Right hindlimb (tissue), 1 donor: ENCODE data around the gene CARD14.

Experiments
- DNase-seq: peaks from one replicate; pipeline ENCODE4 v3.0.0-alpha.2; 2018

Gene CARD14

DNA sequence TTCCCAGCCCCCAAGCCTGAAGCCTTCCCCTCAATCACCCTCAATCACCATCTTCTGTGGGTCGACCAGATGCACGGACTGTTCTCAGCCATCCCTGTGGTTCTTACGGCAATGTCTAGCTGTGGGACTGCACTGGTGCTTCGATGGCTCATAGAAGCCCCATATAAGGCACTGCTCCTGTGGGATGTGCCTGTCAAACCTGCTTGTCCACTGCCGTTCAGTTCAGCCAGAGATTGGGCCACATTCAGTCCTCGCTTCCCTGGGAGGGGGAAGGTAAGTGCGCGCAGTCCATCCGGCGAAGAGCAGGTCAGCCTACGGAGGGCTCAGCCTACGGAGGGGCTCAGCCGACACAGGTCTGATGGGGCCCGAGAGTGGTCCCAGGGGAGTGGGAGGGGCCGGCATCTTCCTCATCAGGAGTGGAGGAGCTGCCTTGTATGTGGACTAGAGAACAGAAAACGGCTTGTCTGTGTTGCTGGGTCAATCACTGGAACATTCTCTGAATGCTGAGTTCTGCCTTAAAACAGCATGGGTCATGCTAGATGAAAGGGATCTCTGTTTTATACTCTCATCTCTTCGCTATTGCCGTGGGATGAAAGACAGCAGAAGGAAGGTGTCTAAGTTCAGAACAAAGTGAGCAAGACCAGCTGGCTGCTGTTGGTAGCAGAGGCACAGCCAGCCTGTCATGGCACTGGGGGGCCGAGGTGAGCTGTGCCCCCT lies at the start of gene CARD14:
Gene CARD14 (plus strand): TSS at position 247 of the 717 bp plus-strand sequence. CDS start 11,409 bp downstream, outside the sequence.
- DNase-seq, result no peak

DNA sequence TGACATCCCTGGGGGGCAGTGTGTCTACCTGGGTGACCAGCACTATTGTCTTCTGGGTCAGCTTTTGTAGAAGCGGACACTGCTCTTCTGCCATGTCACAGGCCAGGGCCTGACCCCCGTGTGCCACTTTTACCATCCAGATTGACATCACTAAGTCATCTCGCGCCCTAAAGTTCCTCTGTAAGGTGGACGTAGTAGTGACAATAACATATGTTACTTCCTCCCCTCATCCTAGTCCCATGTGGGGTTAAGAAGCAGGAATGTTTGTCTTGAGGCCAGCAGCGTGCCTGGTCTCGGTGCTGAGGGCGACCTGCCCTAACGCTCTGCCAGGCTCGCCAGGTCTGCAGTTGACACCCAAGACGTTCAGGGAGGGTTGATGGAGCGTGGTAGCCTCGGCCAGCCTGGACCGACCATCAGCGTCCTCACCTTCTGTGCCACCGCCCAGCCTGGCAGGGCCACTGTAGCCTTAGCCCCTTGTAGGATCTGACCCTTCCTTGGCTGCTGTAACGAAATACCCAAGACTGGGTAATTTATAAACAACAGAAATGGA lies 47.7 kb upstream of the CARD14 start:
- no peak for DNase-seq

DNA sequence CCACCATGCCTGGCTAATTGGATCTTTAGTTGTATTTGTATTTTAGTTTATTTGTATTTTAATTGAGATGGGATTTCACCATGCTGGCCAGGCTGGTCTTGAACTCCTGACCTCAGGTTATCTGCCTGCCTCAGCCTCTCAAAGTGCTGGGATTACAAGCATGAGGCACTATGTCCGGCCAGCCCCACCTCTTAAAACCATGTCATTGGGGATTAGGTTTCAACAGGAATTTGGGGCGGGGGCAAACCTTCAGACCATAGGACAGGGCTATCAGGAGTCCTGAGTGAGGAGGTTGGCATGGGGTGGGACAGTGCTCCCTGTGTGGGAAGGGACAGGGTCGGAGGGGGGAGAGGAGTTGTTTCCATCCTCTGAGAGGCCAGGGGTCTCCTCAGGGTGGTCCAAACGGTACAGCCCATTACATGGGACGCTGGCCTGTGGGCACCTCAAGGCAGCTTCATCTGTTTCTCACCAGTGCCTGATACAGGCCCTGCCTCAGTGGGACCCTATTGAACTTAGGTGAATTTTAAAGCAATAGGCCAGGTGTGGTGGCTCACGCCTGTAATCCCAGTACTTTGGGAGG lies 46.8 kb upstream of the CARD14 start:
- no peak for DNase-seq

DNA sequence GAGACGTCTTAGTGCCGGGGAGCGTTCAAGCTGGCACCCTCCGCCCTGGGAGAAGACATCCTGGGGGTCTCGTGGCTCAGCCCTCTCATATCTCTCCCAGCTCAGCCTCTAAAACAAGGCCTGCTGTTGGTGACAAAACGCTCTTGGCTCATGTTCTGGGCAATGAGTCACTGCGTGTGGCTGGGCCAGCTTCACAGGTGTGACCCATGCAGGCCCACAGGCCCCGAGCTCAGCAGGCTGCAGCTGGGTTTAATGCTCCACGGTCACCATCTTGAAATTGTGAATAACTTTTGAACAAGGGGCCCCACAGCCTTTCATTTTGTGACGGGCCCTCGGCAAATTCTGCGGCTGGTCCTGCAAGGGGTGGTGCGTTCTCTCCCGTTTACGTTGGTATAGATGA lies 46.0 kb upstream of the CARD14 start:
- DNase-seq, result no peak

DNA sequence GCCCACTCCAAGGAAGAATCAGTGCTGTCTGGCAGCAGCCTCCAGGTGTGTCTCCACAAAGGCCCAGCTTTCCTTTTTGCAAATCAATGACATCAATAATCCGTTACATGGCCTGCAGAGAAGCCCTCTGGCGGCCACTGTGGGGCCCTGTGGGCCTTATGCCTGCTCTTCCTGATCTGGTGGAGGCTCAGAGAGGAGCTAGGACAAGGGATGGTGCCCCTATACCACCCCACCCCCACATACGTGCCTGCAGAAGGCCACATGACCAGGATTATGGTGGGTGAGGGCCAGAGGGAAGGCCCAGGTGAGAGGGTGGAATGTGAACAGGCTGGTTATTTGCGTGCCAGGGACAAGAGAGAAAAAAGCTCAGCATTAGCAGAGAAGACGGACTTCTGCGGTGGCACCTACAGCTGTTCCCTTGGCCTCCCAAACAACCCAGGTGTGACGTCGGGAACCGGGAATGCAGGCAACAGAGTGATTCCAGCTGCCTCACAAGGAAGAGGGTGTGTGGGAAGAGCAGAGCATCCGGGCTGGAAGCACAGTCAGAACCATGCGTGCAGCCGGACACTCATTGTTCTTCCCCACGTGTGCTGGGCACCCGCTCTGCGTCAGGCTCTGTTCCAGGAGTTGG lies 45.4 kb upstream of the CARD14 start:
- DNase-seq, result no peak

DNA sequence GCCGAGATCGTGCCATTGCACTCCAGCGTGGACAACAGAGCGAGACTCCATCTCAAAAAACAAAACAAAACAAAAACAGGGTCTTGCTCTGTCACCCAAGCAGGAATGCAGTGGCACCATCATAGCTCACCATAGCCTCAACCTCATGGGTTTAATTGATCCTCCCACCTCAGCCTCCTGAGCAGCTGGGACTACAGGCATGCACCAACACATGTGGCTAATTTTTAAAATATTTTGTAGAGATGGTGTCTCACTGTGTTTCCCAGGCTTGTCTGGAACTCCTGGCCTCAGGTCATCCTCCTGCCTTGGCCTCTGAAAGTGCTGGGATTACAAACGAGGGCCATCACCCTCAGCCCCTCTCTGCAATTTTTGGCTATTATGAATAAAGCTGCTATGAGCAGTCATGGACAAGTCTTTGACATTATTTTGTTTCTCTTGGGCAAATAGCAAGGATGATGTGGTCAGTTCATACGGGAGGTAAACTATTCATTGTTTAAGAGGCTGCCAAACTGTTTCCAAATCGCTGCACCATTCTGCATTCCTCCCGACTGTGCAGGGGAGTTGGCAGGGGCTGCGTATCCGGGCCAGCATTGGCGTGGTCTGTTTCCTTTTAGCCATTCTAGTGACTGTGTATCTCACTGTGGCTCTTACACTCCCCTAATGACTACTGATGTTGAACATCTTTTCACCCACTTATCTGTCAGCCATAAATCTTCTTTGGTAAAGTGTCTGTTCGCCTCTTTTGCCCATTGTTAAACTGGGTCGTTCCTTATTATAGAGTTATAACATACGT lies 44.0 kb upstream of the CARD14 start:
- no peak for DNase-seq

DNA sequence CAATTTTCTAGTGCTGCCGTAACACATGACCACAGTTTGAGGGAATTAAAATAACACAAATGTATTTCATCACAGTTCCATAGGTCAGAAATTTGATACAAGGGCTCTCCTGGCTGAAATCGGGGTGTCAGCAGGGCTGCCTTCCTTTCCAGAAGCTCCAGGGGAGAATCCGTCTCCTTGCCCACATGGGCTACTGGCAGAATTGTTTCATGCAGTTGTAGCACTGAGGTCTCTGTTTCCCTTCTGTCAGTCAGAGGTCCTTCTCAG lies 43.4 kb upstream of the CARD14 start:
- DNase-seq, result no peak

DNA sequence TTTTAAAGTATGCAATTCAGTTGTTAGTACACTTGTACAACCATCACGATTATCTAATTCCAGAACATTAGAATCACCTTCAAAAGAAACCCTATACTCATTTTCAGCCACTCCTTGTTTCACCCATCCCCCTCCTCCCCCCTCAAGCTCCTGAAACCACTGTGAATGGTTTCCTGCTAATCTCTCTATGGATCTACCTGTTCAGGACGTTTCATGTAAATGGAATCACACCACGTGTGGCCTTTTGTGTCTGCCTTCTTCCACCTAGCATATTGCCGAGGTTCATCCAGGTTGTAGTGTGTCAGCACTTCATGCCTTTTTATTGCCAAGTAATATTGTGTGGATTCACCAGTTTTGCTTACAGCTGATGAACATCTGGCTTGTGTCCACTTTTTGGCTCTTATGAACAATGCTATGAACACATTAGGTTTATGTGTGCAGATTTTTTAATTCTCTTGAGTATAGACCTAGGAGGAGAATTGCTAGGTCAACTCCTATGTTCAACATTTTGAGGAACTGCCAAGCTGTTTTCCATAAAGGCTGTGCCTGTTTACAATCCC lies 40.7 kb upstream of the CARD14 start:
- DNase-seq, result no peak

DNA sequence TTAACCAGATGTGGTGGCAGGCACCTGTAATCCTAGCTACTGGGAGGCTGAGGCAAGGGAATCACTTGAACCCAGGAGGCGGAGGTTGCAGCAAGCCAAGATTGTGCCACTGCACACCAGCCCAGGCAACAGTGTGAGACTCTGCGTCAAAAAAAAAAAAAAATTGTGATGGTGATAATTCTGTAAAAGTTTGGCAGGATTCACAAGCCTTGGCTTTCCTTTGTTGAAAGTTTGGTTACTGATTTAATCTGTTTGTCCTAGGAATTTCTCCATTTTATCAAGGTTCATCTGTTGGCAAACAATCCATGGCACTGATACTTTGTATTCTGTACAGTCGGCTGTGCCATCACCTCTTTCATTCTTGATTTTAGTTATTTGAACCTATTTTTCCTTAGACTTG lies 38.8 kb upstream of the CARD14 start:
- no peak for DNase-seq

DNA sequence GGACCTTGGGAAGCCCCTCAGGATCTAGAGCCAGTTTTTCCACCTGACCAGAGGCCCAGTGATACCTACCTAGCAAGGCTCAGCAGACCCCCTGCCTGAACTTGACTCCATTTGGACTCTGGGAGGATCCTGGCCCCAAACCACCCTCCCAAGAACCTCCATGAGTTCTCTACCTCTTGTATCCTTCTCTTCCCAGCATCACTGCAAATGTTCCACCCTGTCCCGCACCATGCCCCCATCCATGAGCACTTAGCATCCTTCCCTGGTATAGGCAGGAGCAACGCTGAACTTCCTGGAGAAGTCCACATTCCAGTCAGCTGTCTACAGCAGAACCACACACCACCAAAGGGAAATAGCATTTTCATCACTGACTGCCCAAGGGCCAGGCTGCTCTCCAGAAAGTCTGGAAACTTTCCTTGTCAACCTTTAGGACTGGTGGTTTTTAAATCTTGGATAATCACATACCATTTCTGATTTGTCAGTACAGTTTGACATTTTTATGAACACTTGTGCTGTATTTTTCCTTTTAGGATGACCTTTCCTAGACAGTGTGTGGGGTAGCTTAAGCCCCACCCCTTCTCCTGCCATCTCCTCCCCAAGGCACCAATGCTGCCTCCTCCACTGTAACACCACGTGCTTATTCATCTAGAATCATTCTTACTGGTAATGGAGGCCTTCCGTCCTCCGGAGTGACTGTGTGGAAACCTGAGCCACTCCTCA lies 36.8 kb upstream of the CARD14 start:
- DNase-seq, result no peak

DNA sequence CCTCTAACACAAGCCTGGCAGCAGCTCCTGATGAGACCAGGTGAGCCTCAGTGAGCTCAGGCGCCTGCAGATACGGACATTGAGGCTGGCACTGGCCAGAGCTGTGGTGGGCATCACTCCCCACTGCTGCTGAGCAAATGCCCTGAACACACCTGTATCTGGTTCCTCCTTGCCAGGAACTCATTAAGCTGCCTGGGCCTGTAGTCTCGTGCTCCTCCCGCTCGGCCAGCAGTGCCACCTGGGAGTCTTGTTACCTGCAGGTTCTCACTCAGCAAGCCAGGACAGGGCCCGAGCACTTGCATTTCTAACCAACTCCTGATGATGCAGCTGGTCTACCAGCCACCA lies 36.2 kb upstream of the CARD14 start:
- no peak for DNase-seq

DNA sequence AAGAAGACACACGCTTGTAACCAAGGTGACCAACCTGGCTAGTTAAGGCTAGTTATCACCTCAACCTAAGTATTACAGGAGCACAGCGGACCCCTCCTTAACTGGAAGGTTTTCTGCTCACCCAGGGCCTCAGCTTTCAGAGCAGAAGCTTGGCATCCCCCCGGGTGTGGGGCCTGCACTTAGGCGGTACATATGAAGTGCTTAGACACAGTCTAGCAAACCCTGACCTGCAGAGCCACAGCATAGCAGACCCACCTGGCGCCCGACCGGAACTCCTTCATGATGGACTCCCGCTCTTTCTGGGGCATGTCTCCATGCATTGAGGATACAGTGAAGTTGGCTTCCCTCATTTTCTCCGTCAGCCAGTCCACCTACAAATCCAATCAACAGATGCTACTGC lies 32.7 kb upstream of the CARD14 start:
- no peak for DNase-seq

DNA sequence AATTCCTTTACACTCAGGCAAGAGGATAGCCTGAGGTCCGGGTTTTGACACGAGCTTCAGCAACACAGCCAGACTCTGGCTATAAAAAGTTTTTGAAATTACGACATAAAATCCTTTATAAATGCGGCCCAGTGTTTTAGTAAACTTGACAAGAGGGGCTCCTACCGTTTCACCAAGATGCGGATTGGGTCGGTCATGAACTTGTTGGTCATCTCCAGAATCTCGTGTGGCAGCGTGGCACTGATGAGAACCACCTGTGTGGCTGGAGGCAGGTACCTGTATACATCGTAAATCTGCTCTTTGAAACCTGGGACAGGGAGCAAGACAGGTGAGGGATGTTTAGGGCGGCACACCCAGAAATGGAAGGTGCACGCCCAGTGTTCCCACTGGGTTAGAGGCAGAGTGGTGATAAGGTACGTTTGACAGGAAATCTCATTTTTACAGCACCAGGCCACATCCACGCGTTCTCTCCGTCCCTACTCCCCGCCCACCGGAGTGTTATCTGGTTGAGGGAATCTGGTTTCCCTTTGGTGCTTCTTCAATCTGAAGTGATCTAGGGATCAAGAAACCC lies 30.9 kb upstream of the CARD14 start:
- no peak for DNase-seq

DNA sequence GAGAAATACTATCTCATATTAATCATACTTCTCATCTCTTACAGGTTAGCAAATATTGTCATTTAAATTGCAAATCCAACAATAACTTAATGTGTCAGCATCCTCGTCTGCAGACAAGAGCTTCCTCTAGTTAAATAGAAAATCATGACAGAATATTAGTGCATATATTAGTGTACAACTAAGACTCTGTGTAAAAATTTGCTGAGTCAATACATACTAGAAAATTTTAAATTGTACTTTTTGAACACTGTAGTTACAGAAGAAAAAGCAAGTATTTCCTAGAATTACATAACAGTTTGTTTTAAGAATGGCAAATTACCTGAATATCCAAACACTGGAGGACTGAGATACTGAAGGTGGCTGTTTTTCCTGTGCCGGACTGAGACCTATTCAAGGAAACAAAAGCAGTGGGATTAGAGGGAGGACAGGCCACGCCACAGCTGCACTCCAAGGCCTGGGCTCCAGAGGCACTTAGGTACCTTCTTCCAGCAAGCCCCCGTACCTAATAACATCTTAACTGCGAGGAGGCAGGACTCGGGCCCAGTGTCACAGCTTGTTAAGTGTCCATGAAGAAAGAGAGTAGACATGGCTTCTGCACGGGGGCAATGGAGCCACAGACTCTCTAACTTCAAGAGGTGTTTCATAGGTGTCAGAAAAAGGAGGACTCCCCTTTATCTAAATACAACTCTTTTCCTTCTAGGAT lies 28.2 kb upstream of the CARD14 start:
- no peak for DNase-seq

DNA sequence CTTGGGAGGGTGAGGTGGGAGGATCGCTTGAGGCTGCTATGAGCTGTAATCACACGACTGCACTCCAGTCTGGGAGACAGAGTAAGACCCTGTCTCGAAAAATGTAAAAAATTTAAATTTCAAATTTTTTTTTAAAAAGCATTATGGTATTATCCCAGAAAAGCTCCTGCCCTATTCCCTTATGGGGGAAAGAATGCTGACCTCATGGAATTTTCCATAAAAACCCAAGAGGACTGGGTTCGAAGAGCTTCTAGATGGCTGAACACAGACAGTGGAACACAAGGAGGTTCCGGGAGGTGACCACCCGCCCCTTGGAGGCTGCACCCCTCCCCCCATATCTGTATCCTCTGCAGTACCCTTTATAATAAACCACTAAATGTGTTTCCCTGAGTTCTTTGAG lies 26.9 kb upstream of the CARD14 start:
- DNase-seq, result no peak

DNA sequence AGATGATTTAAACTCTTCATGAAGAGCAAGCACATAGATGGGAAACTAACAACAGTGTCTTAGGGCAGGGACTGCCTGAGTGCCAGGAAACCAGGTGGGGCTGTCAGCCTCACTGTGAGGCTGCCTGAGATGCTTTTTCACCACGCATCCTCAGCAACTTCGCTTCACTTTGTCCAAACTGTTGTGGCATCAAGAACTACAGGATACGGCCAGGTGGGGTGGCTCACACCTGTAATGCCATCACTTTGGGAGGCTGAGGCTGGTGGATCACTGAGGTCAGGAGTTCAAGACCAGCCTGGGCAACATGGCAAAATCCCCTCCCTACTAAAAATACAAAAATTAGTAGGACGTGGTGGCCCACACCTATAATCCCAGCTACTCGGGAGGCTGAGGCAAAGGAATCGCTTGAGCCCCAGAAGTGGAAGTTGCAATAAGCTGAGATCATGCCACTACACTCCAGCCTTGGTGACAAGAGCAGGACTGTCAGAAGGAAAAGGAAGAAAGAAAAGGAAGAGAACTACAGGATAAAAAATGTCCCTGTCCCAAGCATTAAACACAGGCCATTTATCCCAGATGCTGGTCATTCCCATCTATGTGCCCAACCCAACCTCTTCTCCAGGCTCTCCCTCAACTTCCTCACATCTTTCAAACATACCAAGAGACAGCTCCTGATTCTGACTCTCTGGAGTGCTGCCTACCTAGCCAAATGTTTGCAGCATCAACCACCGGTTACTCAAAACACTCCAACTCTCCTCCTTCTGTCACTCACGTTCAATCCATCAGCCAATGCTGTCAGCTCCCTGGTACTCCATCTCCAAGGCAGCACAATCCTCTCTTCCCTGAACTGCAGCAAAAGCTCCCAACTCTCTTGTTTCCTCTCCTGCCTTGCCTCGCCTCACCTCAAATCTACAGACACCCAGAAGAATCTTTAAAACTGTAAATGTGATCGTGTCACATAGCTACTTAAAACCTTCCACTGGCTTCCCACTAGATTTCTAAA lies 24.5 kb upstream of the CARD14 start:
- DNase-seq, result no peak

DNA sequence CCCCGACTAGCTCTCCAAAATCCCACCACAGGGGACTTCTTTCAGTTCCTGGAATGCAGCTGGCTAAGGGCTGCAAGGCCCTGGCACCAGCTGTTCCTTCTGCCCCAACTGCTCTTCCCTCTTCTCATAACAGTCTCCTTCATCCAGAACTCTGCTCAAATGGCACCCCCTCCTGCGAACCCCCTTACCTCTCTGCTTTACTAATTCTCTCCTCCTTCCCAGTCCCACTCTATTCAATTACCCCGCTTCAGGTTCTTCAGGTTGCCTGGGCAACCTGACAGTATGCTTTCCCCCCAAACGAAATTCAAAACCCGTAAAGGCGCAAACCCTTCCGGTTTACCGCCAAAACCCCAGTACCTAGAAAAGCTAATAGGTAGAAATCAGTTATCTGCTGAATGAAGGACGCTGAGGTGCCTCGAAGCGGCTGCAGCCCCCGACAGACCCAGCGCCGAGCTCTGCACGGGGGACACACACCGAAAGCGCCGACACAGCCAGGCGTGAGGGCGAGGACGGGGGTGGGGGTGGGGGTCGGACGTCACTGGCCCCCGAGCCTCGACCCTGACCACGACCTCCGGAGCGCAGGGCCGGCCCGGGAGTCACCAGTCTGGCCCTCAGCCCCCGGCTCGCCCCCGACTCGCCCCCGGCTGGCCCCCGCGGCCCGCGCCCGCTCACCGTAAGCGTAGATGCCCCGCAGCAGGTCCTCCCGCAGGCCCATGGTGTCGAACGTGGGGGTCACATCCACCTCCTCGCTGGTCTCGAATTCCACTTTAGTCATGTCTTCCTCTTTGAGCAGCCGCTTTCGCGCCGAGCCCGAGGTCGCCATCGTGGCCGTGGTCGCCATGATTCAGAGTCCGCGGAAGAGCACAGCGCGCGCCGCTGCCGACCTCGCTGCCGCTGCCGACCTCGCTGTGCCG lies 23.5 kb upstream of the CARD14 start:
- peak; percentile 57 for DNase-seq

DNA sequence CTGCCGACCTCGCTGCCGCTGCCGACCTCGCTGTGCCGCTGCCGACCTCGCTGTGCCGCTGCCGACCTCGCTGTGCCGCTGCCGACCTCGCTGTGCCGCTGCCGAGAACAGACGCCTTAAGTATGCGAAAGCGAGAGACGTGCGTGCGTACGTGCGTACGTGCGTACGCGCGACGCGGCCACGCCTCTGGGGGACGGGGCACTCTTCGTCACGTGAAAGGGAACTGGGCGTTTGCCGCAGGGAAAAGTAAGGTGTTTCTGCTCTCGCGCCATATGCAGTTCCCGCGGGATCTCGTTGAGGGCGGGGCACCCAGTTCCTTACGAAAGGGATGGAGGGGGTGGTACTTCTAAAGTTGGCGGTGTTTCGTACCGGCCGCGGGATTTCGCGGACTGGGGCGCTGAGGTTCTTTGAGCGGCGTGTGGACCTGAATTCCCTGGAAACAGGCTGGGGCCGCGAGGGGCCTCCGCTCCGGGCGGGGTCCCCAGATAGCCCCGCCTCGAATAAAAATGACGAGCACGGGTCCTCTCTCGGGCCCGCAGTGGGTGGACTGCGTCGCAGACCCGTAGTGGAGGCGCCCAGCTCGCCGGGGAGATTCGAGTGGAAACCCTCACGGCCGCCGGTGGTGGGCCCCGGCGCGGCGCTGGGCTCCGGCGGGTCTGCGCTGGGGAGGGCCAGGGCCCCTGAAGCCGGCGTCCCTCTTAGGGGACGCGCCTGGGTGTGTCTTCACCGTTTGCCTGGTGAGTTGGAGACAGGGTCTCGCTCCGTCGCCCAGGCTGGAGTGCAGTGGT lies 22.6 kb upstream of the CARD14 start, which contains the start of gene EIF4A3:
Gene EIF4A3 (minus strand): TSS at position 94 of the 788 bp plus-strand sequence. CDS start 167 bp downstream, outside the sequence.
- DNase-seq, result peak; percentile 98
